ENCODE measurements around the gene TC2N.

DNA sequence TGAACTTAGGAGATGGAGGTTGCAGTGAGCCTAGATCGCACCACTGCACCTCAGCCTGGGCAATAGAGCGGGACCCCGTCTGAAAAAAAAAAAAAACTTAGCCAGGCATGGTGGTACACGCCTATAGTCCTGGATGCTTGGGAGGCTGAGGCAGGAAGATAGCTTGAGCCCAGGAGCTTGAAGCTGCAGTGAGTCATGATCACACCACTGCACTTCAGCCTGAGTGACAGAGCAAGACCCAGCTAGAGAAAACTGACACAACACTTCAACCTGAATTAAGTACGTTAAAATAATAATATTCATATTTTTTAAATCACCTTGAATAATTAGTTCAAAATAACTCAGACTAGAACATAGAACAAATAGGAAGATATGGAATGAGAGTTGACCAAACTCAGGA lies 129.7 kb downstream of the TC2N start:
- TF ChIP-seq EZH2 (IDR thresholded peaks at IDR 0.05; ENCODE audit: borderline replicate concordance, insufficient read depth, low read depth, low read length, poor library complexity, severe bottlenecking) = no peak
- TF ChIP-seq, protein P1, sequence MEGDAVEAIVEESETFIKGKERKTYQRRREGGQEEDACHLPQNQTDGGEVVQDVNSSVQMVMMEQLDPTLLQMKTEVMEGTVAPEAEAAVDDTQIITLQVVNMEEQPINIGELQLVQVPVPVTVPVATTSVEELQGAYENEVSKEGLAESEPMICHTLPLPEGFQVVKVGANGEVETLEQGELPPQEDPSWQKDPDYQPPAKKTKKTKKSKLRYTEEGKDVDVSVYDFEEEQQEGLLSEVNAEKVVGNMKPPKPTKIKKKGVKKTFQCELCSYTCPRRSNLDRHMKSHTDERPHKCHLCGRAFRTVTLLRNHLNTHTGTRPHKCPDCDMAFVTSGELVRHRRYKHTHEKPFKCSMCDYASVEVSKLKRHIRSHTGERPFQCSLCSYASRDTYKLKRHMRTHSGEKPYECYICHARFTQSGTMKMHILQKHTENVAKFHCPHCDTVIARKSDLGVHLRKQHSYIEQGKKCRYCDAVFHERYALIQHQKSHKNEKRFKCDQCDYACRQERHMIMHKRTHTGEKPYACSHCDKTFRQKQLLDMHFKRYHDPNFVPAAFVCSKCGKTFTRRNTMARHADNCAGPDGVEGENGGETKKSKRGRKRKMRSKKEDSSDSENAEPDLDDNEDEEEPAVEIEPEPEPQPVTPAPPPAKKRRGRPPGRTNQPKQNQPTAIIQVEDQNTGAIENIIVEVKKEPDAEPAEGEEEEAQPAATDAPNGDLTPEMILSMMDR (IDR thresholded peaks at IDR 0.05) = no peak
